ENCODE data around the gene MAP2K3. TPM values are rescaled to one million over a fixed set of nuclear protein-coding genes. Genes with fewer than 3 reads are reported as not detected.
"Not testable (repeated sequence)": the region's sequence is repeated elsewhere in the genome, so short reads cannot be mapped to it uniquely, and the experiment has no call there.

Gene MAP2K3
- total RNA-seq, 1 donor from 2014 or later, result 27.2 TPM

GRCh38 chr17:21296097-21297025, 11.8 kb downstream of the MAP2K3 start:
- DNase-seq, result no peak

GRCh38 chr17:21297026-21297520, 12.6 kb downstream of the MAP2K3 start:
- DNase-seq, result no peak

GRCh38 chr17:21297597-21297996, 13.1 kb downstream of the MAP2K3 start:
- DNase-seq, result no peak

GRCh38 chr17:21298056-21298982, 13.8 kb downstream of the MAP2K3 start:
- no peak for DNase-seq

- no peak for DNase-seq
Measured at GRCh38 chr17:21298983-21299519, 14.5 kb downstream of the MAP2K3 start.

- no peak for DNase-seq
Measured at GRCh38 chr17:21299981-21300600, 15.6 kb downstream of the MAP2K3 start.

- no peak for DNase-seq
Measured at GRCh38 chr17:21300601-21301571, 16.4 kb downstream of the MAP2K3 start.

- no peak for DNase-seq
Measured at GRCh38 chr17:21301593-21302550, 17.4 kb downstream of the MAP2K3 start.

- DNase-seq, result no peak
Measured at GRCh38 chr17:21302711-21303425, 18.4 kb downstream of the MAP2K3 start.

GRCh38 chr17:21303441-21304065, 19.0 kb downstream of the MAP2K3 start:
- DNase-seq, result no peak

GRCh38 chr17:21304091-21304490, 19.6 kb downstream of the MAP2K3 start:
- no peak for DNase-seq

- DNase-seq, result not testable (repeated sequence)
Measured at GRCh38 chr17:21304551-21305151, 20.1 kb downstream of the MAP2K3 start.

- DNase-seq, result not testable (repeated sequence)
Measured at GRCh38 chr17:21305431-21306180, 21.1 kb downstream of the MAP2K3 start.

- DNase-seq, result not testable (repeated sequence)
Measured at GRCh38 chr17:21306611-21307272, 22.2 kb downstream of the MAP2K3 start.

- DNase-seq, result not testable (repeated sequence)
Measured at GRCh38 chr17:21307273-21307625, 22.7 kb downstream of the MAP2K3 start.

GRCh38 chr17:21308931-21309381, 24.4 kb downstream of the MAP2K3 start:
- not testable (repeated sequence) for DNase-seq
